HCT116 (cell line): ENCODE data around the gene SESN3. TPM values are rescaled to one million over a fixed set of nuclear protein-coding genes. Genes with fewer than 3 reads are reported as not detected.

Experiments used
- ATAC-seq: fragments of 200-7000 bp; cut with Tn5 transposase; 2 replicates; pipeline ENCODE4 v1.9.1; 2020; ENCODE audit warnings: mild to moderate bottlenecking, moderate library complexity
- BruUV-seq: library from RNA; stranded (reverse); fragments of 400-500 nt; replicated peaks from 2 replicates; lab custom pipeline; 2021; lab: Mats Ljungman, UMichigan
- CTCF ChIA-PET: fragments of 300-600 bp; sonication (Branson Sonifier 250); formaldehyde crosslinking; loops from one replicate; lab custom pipeline; 2021; ENCODE audit warnings: antibody characterized with exemption; lab: Charles Lee
- POLR2A ChIA-PET: fragments of 300-600, 350-600 bp; sonication (Branson Sonifier 250); formaldehyde crosslinking; loops from one replicate; lab custom pipeline; 2021; ENCODE audit warnings: antibody characterized with exemption; lab: Charles Lee
- RAD21 ChIA-PET, 2 experiments: fragments of 300-600 bp; sonication (Branson Sonifier 250); formaldehyde crosslinking; loops; one replicate each; lab custom pipeline; 2023; ENCODE audit warnings: low total read pairs in 2 of 2; ENCODE audit not compliant: uncharacterized antibody in 2 of 2, unreplicated experiment in 2 of 2, low non-redundant PET in 1 of 2; lab: Charles Lee
- DNase-seq: peaks from one replicate; pipeline ENCODE4 v3.0.0-alpha.2; 2010; ENCODE audit warnings: low read depth, low spot score
- H2AFZ ChIP-seq: fragments of 200-600 bp; shearing (Covaris generic), sonication (generic); 2 replicates; pipeline ENCODE4 v1.6.1; 2017; ENCODE audit warnings: low read depth, mixed run types, mixed read lengths, antibody characterized with exemption, low read length; ENCODE audit not compliant: poor library complexity, severe bottlenecking
- H3K27ac ChIP-seq: 2 replicates; pipeline ENCODE4 v1.5.1; 2012; ENCODE audit warnings: low read depth, low read length
- H3K27me3 ChIP-seq: fragments of 200-600 bp; sonication (generic); 2 replicates; pipeline ENCODE4 v1.6.1; 2016; ENCODE audit warnings: mixed run types, low read length, mixed read lengths; ENCODE audit not compliant: insufficient read depth
- H3K36me3 ChIP-seq, 2 experiments: fragments of 200-500 bp in 1 of 2; fragments of 200-600 bp in 1 of 2; sonication (Bioruptor generic) in 1 of 2; sonication (generic) in 1 of 2; 2 replicates each; pipeline versions ENCODE4 v1.5.1 to v1.6.1; 2014 to 2016; ENCODE audit warnings: low read length in 2 of 2, inconsistent platforms in 1 of 2, mixed read lengths in 1 of 2, mixed run types in 1 of 2; ENCODE audit not compliant: insufficient read depth in 2 of 2, control insufficient read depth in 1 of 2
- H3K4me1 ChIP-seq, 2 experiments: fragments of 200-600 bp in 1 of 2; sonication (generic) in 1 of 2; 2 replicates each; pipeline versions ENCODE4 v1.5.1 to v1.6.1; 2012 to 2017; ENCODE audit warnings: low read length in 2 of 2, inconsistent platforms in 1 of 2, mild to moderate bottlenecking in 1 of 2, mixed read lengths in 1 of 2, mixed run types in 1 of 2, moderate library complexity in 1 of 2; ENCODE audit not compliant: insufficient read depth in 2 of 2, control insufficient read depth in 1 of 2
- H3K4me2 ChIP-seq: fragments of 200-600 bp; sonication (generic); 2 replicates; pipeline ENCODE4 v1.6.1; 2017; ENCODE audit warnings: mixed run types, low read length, mixed read lengths
- H3K4me3 ChIP-seq, 2 experiments: fragments of 200-600 bp in 1 of 2; sonication (generic) in 1 of 2; replicated peaks in 1 of 2; 2 replicates each; pipeline ENCODE4 v1.5.1; 2011 to 2016; ENCODE audit warnings: low read length in 2 of 2, control low read depth in 1 of 2, low read depth in 1 of 2, mild to moderate bottlenecking in 1 of 2, mixed read lengths in 1 of 2, mixed run types in 1 of 2
- H3K79me2 ChIP-seq: fragments of 200-600 bp; sonication (generic); 2 replicates; pipeline ENCODE4 v1.6.1; 2017; ENCODE audit warnings: mild to moderate bottlenecking, mixed run types, low read length, moderate library complexity, mixed read lengths; ENCODE audit not compliant: insufficient read depth
- H3K9ac ChIP-seq: fragments of 200-600 bp; sonication (generic); 2 replicates; pipeline ENCODE4 v1.6.1; 2016; ENCODE audit warnings: low read length, mixed read lengths
- H3K9me2 ChIP-seq: fragments of 200-600 bp; sonication (generic), shearing (Covaris generic); 2 replicates; pipeline ENCODE4 v1.6.1; 2017; ENCODE audit warnings: mixed run types, mild to moderate bottlenecking, moderate library complexity; ENCODE audit not compliant: insufficient read depth
- H3K9me3 ChIP-seq, 2 experiments: fragments of 200-500 bp in 1 of 2; fragments of 200-600 bp in 1 of 2; sonication (Bioruptor generic) in 1 of 2; sonication (generic) in 1 of 2; 2 replicates each; pipeline ENCODE4 v1.6.1; 2014 to 2017; ENCODE audit warnings: low read length in 2 of 2, mixed read lengths in 2 of 2, inconsistent platforms in 1 of 2, low read depth in 1 of 2, mild to moderate bottlenecking in 1 of 2, mixed run types in 1 of 2, moderate library complexity in 1 of 2; ENCODE audit not compliant: control insufficient read depth in 1 of 2, insufficient read depth in 1 of 2
- H4K20me1 ChIP-seq: fragments of 200-600 bp; sonication (generic), shearing (Covaris generic); 2 replicates; pipeline ENCODE4 v1.6.1; 2017; ENCODE audit warnings: mixed run types, mild to moderate bottlenecking, moderate library complexity; ENCODE audit not compliant: insufficient read depth
- CBX3 ChIP-seq: IDR thresholded peaks from 2 replicates; pipeline ENCODE4 v1.6.1; 2012; ENCODE audit warnings: low read depth
- CEBPB ChIP-seq: IDR thresholded peaks from 2 replicates; pipeline ENCODE4 v1.6.1; 2012; ENCODE audit warnings: low read depth
- EGR1 ChIP-seq: IDR thresholded peaks from 2 replicates; pipeline ENCODE4 v1.6.1; 2012; ENCODE audit warnings: low read depth
- EZH2 ChIP-seq: fragments of 200-600 bp; sonication (generic); IDR thresholded peaks from 2 replicates; pipeline ENCODE4 v1.6.1; 2017; ENCODE audit warnings: antibody characterized with exemption, mixed run types
- POLR2AphosphoS5 ChIP-seq: IDR thresholded peaks from 2 replicates; pipeline ENCODE4 v1.6.1; 2011; ENCODE audit warnings: mild to moderate bottlenecking, low read depth, low read length, moderate library complexity
- REST ChIP-seq: IDR thresholded peaks from 2 replicates; pipeline ENCODE4 v1.6.1; 2012; ENCODE audit warnings: low read depth
- SP1 ChIP-seq: IDR thresholded peaks from 2 replicates; pipeline ENCODE4 v1.6.1; 2012; ENCODE audit warnings: low read depth
- TCF7L2 ChIP-seq: IDR thresholded peaks from 2 replicates; pipeline ENCODE4 v1.7.0; 2011; ENCODE audit warnings: borderline replicate concordance, inconsistent platforms; ENCODE audit not compliant: insufficient read depth, insufficient read length; ENCODE audit errors: extremely low read depth
- intact Hi-C: fragments of 100-400 bp; cut with micrococcal nuclease; formaldehyde crosslinking; loops from 2 replicates; pipeline ENCODE4 v1.10.0; 2022
- total RNA-seq: library from RNA; stranded (reverse); gene quantifications from one replicate; pipeline ENCODE4 v1.2.1, GENCODE V29; 2021; ENCODE audit not compliant: unreplicated experiment
- TF ChIP-seq, protein P1 (sequence below): IDR thresholded peaks from 2 replicates; pipeline ENCODE4 v1.6.1; 2011; ENCODE audit warnings: mild to moderate bottlenecking, low read length, moderate library complexity; ENCODE audit not compliant: insufficient replicate concordance; ENCODE audit errors: extremely low read depth

The SESN3 gene
- total RNA-seq, 1 experiment from 2014 or later = 4.2 TPM

- H3K9me3 ChIP-seq = no peaks in the 10 kb centered on the region
- no peak for TF ChIP-seq POLR2AphosphoS5
- TF ChIP-seq REST = no peak
- no peak for TF ChIP-seq CEBPB
- no peak for TF ChIP-seq CBX3
- no peak for TF ChIP-seq EZH2
- TF ChIP-seq, all 23 proteins: peak for 0
- ChIA-PET CTCF (no interaction called here), RAD21 (no interaction called here), POLR2A (no interaction called here)
- H3K4me3 ChIP-seq = no peak overlapping the region
- no peak overlapping the region for H3K9ac ChIP-seq
- H2AFZ ChIP-seq = no peak overlapping the region
- H3K4me2 ChIP-seq = no peak overlapping the region
- no peak for DNase-seq
- ATAC-seq = no peak
- H4K20me1 ChIP-seq = no peaks in the 10 kb centered on the region
- no TSS peak for BruUV-seq
- peaks cover 5% of the 10 kb centered on the region; the same call in 1 of the 2 replicates for H3K27me3 ChIP-seq
- no peaks in the 10 kb centered on the region for H3K4me1 ChIP-seq
- H3K79me2 ChIP-seq = no peaks in the 10 kb centered on the region
- no peaks in the 10 kb centered on the region for H3K9me2 ChIP-seq
- no peaks in the 10 kb centered on the region for H3K36me3 ChIP-seq
- H3K27ac ChIP-seq = no peak overlapping the region
- intact Hi-C loops = no loop called here
These were observed 37.4 kb upstream of the SESN3 start for GRCh38 chr11:95268391-95268790.

- Histone ChIP-seq H4K20me1 (no peaks in the 10 kb centered on the region), H3K79me2 (no peaks in the 10 kb centered on the region), H3K4me3 (no peak overlapping the region), H3K27me3 (peaks cover 5% of the 10 kb centered on the region; the same call in 1 of the 2 replicates), H3K9me3 (no peaks in the 10 kb centered on the region), H3K9me2 (no peaks in the 10 kb centered on the region), H3K4me1 (no peaks in the 10 kb centered on the region), H3K36me3 (no peaks in the 10 kb centered on the region), H3K9ac (no peak overlapping the region), H2AFZ (no peak overlapping the region), H3K4me2 (no peak overlapping the region), H3K27ac (no peak overlapping the region)
- CTCF ChIA-PET = no interaction called here
- ATAC-seq (no peak), DNase-seq (no peak)
- no TSS peak for BruUV-seq
- RAD21 ChIA-PET = no interaction called here
- intact Hi-C loops = no loop called here
- POLR2A ChIA-PET = no interaction called here
- TF ChIP-seq TCF7L2 (no peak), SP1 (no peak), CEBPB (no peak), REST (no peak), EGR1 (no peak)
- TF ChIP-seq, protein P1, sequence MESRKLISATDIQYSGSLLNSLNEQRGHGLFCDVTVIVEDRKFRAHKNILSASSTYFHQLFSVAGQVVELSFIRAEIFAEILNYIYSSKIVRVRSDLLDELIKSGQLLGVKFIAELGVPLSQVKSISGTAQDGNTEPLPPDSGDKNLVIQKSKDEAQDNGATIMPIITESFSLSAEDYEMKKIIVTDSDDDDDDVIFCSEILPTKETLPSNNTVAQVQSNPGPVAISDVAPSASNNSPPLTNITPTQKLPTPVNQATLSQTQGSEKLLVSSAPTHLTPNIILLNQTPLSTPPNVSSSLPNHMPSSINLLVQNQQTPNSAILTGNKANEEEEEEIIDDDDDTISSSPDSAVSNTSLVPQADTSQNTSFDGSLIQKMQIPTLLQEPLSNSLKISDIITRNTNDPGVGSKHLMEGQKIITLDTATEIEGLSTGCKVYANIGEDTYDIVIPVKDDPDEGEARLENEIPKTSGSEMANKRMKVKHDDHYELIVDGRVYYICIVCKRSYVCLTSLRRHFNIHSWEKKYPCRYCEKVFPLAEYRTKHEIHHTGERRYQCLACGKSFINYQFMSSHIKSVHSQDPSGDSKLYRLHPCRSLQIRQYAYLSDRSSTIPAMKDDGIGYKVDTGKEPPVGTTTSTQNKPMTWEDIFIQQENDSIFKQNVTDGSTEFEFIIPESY = no peak
These were observed 36.7 kb upstream of the SESN3 start for GRCh38 chr11:95267601-95268213.
